Lower lobe of right lung (tissue), 2 donors: ENCODE measurements around the gene GRAP2. TPM values are rescaled to one million over a fixed set of nuclear protein-coding genes. Genes with fewer than 3 reads are reported as not detected.

Source experiments
- ATAC-seq, 2 donors: fragments of 200-7000 bp; cut with Tn5 transposase; one replicate each; pipeline ENCODE4 v1.9.1; 2020 to 2022; ENCODE audit warnings: mild to moderate bottlenecking in 2 of 2, moderate library complexity in 2 of 2
- DNase-seq: peaks from one replicate; pipeline ENCODE4 v3.0.0-alpha.2; 2020
- H3K27ac ChIP-seq: fragments of 200-600 bp; one replicate; pipeline ENCODE4 v1.8.0; 2022
- H3K27me3 ChIP-seq: fragments of 200-600 bp; one replicate; pipeline ENCODE4 v1.8.0; 2022; ENCODE audit warnings: low read depth
- H3K36me3 ChIP-seq: fragments of 200-600 bp; one replicate; pipeline ENCODE4 v1.8.0; 2022; ENCODE audit warnings: mild to moderate bottlenecking
- H3K4me1 ChIP-seq: fragments of 200-600 bp; one replicate; pipeline ENCODE4 v1.8.0; 2022
- H3K4me3 ChIP-seq: fragments of 200-600 bp; one replicate; pipeline ENCODE4 v1.8.0; 2022; ENCODE audit warnings: mild to moderate bottlenecking
- H3K9me3 ChIP-seq: fragments of 200-600 bp; one replicate; pipeline ENCODE4 v1.8.0; 2022
- CTCF ChIP-seq: fragments of 200-600 bp; IDR thresholded peaks from one replicate; pipeline ENCODE4 v1.8.0; 2022; ENCODE audit warnings: antibody characterized with exemption, mild to moderate bottlenecking
- intact Hi-C: fragments of 100-400 bp; cut with DNase I; formaldehyde crosslinking; loops from one replicate; pipeline ENCODE4 v1.11.0; 2022
- total RNA-seq: library from RNA; stranded (reverse); fragmentation: NEBNext Ultra II Directional; extraction: Animal tissue kit (Norgen Biotek cat#: 25700); gene quantifications from one replicate; pipeline ENCODE4 v1.2.1, GENCODE V29; 2021
- donor health status: DM: no; HTN: yes; CAD: no; lungs with severe emphysema.

Gene GRAP2
- total RNA-seq, 1 donor from 2014 or later, result 9.5 TPM

GRCh38 chr22:39996732-39997131 lies 95.8 kb downstream of the GRAP2 start:
- Histone ChIP-seq H3K9me3 (no peaks in the 10 kb centered on the region), H3K4me3 (no peak overlapping the region), H3K27ac (no peak overlapping the region), H3K36me3 (no peaks in the 10 kb centered on the region), H3K27me3 (peaks cover 53% of the 10 kb centered on the region), H3K4me1 (peaks cover 4% of the 10 kb centered on the region)
- TF ChIP-seq CTCF, result no peak
- ATAC-seq (no peak), DNase-seq (no peak)
- intact Hi-C loops, result no loop called here

- ATAC-seq (no peak), DNase-seq (no peak)
- Histone ChIP-seq H3K36me3 (no peaks in the 10 kb centered on the region), H3K27ac (no peak overlapping the region), H3K4me3 (no peak overlapping the region), H3K27me3 (peaks cover 52% of the 10 kb centered on the region), H3K4me1 (peaks cover 4% of the 10 kb centered on the region), H3K9me3 (no peaks in the 10 kb centered on the region)
- no peak for TF ChIP-seq CTCF
- intact Hi-C loops, result no loop called here
These were observed 96.5 kb downstream of the GRAP2 start for GRCh38 chr22:39997421-39997820.

- ATAC-seq (no peak), DNase-seq (no peak)
- Histone ChIP-seq H3K27me3 (peaks cover 45% of the 10 kb centered on the region), H3K27ac (no peak overlapping the region), H3K9me3 (no peaks in the 10 kb centered on the region), H3K36me3 (no peaks in the 10 kb centered on the region), H3K4me3 (no peak overlapping the region), H3K4me1 (peaks cover 4% of the 10 kb centered on the region)
- intact Hi-C loops, result no loop called here
- TF ChIP-seq CTCF, result no peak
These were observed 97.2 kb downstream of the GRAP2 start for GRCh38 chr22:39997939-39998726.

- Histone ChIP-seq H3K36me3 (no peaks in the 10 kb centered on the region), H3K9me3 (no peaks in the 10 kb centered on the region), H3K27me3 (peaks cover 36% of the 10 kb centered on the region), H3K27ac (no peak overlapping the region), H3K4me1 (peaks cover 3% of the 10 kb centered on the region), H3K4me3 (no peak overlapping the region)
- DNase-seq (no peak), ATAC-seq (no peak)
- intact Hi-C loops, result no loop called here
- TF ChIP-seq CTCF, result no peak
These were observed 98.4 kb downstream of the GRAP2 start for GRCh38 chr22:39999144-39999757.

GRCh38 chr22:40000171-40000570 lies 99.3 kb downstream of the GRAP2 start:
- Histone ChIP-seq H3K4me3 (no peak overlapping the region), H3K27me3 (peaks cover 29% of the 10 kb centered on the region), H3K9me3 (no peaks in the 10 kb centered on the region), H3K27ac (no peak overlapping the region), H3K4me1 (no peaks in the 10 kb centered on the region), H3K36me3 (no peaks in the 10 kb centered on the region)
- DNase-seq, result no peak
- intact Hi-C loops, result no loop called here
- no peak for ATAC-seq
- no peak for TF ChIP-seq CTCF
